ENCODE measurements around the gene RNFT2.

DNA sequence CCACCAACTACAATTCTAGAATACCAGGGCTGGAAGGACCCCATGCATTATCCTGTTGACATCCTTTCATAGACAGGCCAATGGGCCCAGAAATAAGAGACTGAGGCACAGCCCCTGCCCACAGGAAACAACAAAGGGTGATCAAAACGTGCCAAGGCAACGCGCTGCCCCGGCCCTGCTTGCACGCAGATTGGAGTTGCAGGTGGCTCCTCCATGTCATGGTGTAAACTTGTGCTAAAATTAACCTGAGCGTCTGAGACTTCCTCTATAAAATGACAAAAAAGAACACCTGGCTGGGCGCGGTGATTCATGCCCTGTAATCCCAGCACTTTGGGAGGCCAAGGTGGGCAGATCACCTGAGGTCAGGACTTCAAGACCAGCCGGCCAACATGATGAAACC, 30.4 kb upstream of the RNFT2 start:
- TF ChIP-seq POLR2A (IDR thresholded peaks at IDR 0.05) (no peak), CTCF (IDR thresholded peaks at IDR 0.05) (no peak)

Data from gastroesophageal sphincter (tissue), 3 donors.